HepG2 (cell line): ENCODE data around the gene ZNF394. TPM values are rescaled to one million over a fixed set of nuclear protein-coding genes. Genes with fewer than 3 reads are reported as not detected.
A peak's percentile ranks its signal among the peaks of the same experiment; 100 is the strongest.

Source experiments
- ARID4A ChIP-seq: sonication (generic); formaldehyde crosslinking; IDR thresholded peaks from 2 replicates; pipeline ENCODE4 v1.5.0; 2020; ENCODE audit warnings: mild to moderate bottlenecking, missing genetic modification reagents, borderline replicate concordance
- CHCHD3 ChIP-seq: sonication (generic); formaldehyde crosslinking; IDR thresholded peaks from 2 replicates; pipeline ENCODE4 v1.8.0; 2022; ENCODE audit warnings: mild to moderate bottlenecking, missing genetic modification reagents, moderate library complexity
- ESRRA ChIP-seq: sonication (generic); formaldehyde crosslinking; IDR thresholded peaks from 2 replicates; pipeline ENCODE4 v1.5.1; 2020; ENCODE audit warnings: mild to moderate bottlenecking, low read depth, missing genetic modification reagents
- HDAC2 ChIP-seq: sonication (generic); formaldehyde crosslinking; IDR thresholded peaks from 2 replicates; pipeline ENCODE4 v1.4.0; 2020; ENCODE audit warnings: missing genetic modification reagents
- HES4 ChIP-seq: sonication (generic); formaldehyde crosslinking; IDR thresholded peaks from 2 replicates; pipeline ENCODE4 v1.9.0; 2021; ENCODE audit warnings: mild to moderate bottlenecking, missing genetic modification reagents, borderline replicate concordance
- HNF1B ChIP-seq: sonication (generic); formaldehyde crosslinking; IDR thresholded peaks from 2 replicates; pipeline ENCODE4 v1.5.1; 2020; ENCODE audit warnings: mild to moderate bottlenecking, moderate library complexity, missing genetic modification reagents
- KDM4B ChIP-seq: sonication (generic); formaldehyde crosslinking; IDR thresholded peaks from 2 replicates; pipeline ENCODE4 v1.4.0; 2020; ENCODE audit warnings: missing genetic modification reagents
- KLF12 ChIP-seq: sonication (generic); formaldehyde crosslinking; IDR thresholded peaks from 2 replicates; pipeline ENCODE4 v1.4.0; 2020; ENCODE audit warnings: missing genetic modification reagents, borderline replicate concordance
- PBX2 ChIP-seq: IDR thresholded peaks from 2 replicates; pipeline ENCODE4 v1.6.1; 2016; ENCODE audit warnings: control low read depth
- SNAPC2 ChIP-seq: sonication (generic); formaldehyde crosslinking; IDR thresholded peaks from 2 replicates; pipeline ENCODE4 v1.8.1; 2022; ENCODE audit warnings: mild to moderate bottlenecking, missing genetic modification reagents
- ZGPAT ChIP-seq: IDR thresholded peaks from 2 replicates; pipeline ENCODE4 v1.6.1; 2016; ENCODE audit warnings: mild to moderate bottlenecking
- ZNF136 ChIP-seq: sonication (generic); formaldehyde crosslinking; IDR thresholded peaks from 2 replicates; pipeline ENCODE4 v1.8.1; 2022; ENCODE audit warnings: low read depth, mild to moderate bottlenecking, moderate library complexity, missing genetic modification reagents
- ZNF20 ChIP-seq: sonication (generic); formaldehyde crosslinking; IDR thresholded peaks from 2 replicates; pipeline ENCODE4 v1.4.0; 2020; ENCODE audit warnings: mild to moderate bottlenecking, moderate library complexity, missing genetic modification reagents
- ZNF326 ChIP-seq: sonication (generic); formaldehyde crosslinking; IDR thresholded peaks from 2 replicates; pipeline ENCODE4 v1.4.0; 2020; ENCODE audit warnings: missing genetic modification reagents, borderline replicate concordance
- ZNF788 ChIP-seq: sonication (generic); formaldehyde crosslinking; IDR thresholded peaks from 2 replicates; pipeline ENCODE4 v1.5.0; 2020; ENCODE audit warnings: mild to moderate bottlenecking, missing genetic modification reagents, borderline replicate concordance
- ZNF850 ChIP-seq: sonication (generic); formaldehyde crosslinking; conservative IDR thresholded peaks from 2 replicates; pipeline ENCODE4 v1.9.0; 2021; ENCODE audit warnings: mild to moderate bottlenecking, missing genetic modification reagents
- polyA plus RNA-seq, 8 experiments: library from polyadenylated mRNA; depleted of rRNA in 3 of 8; stranded (reverse) in 7 of 8; unstranded in 1 of 8; fragments of >200 nt; fragmentation: Illumina TruSeq in 4 of 8; extraction: Trizol in 4 of 8; gene quantifications; 2 replicates each; pipeline versions ENCODE4 v1.2.1 to v1.2.3, GENCODE V29; 2011 to 2016; ENCODE audit warnings: low read depth in 4 of 8, missing spikeins in 1 of 8, mixed read lengths in 1 of 8; ENCODE audit not compliant: insufficient read depth in 1 of 8
- total RNA-seq, 5 experiments: library from RNA; depleted of rRNA; stranded (reverse); fragments of >200 nt; fragmentation: Illumina TruSeq; extraction: Trizol; gene quantifications; 2 replicates each; pipeline ENCODE4 v1.2.3, GENCODE V29; 2016; ENCODE audit warnings: low read depth in 1 of 5

The ZNF394 gene
- total and polyA plus RNA-seq, 2 of the 13 experiments (the other 11 are each of a cell fraction or from before 2014, with no cell fraction given) = 7.8 to 19.6 TPM

- TF ChIP-seq ARID4A (CRISPR knock-in tag) = peak; percentile 92
- no peak for TF ChIP-seq ZNF20
- TF ChIP-seq ESRRA = 0 out of 2 replicates have a peak, but pooled peaks have one; percentile 33
- TF ChIP-seq ZNF788 (CRISPR knock-in tag) = no peak; the same call in 1 of the 2 replicates
- TF ChIP-seq ZNF326 (CRISPR knock-in tag) = no peak
- no peak for TF ChIP-seq PBX2 (CRISPR knock-in tag)
- TF ChIP-seq CHCHD3 = 0 out of 2 replicates have a peak, but pooled peaks have one; percentile 57
- TF ChIP-seq HDAC2 (CRISPR knock-in tag) = no peak
- TF ChIP-seq SNAPC2 = no peak
- TF ChIP-seq ZGPAT = peak; percentile 49; the same call in 1 of the 2 replicates
- 0 out of 2 replicates have a peak, but pooled peaks have one; percentile 22 for TF ChIP-seq ZNF136 (CRISPR knock-in tag)
- TF ChIP-seq KDM4B (CRISPR knock-in tag) = no peak
- no peak; the same call in 1 of the 2 replicates for TF ChIP-seq KLF12 (CRISPR knock-in tag)
- no peak for TF ChIP-seq ZNF850 (CRISPR knock-in tag)
- TF ChIP-seq HES4 (CRISPR knock-in tag) = no peak
- peak; percentile 75 for TF ChIP-seq HNF1B (CRISPR knock-in tag)
Observed at GRCh38 chr7:99504603-99505323, 4.7 kb upstream of the ZNF394 start, which contains the start of gene ZKSCAN5 (continued).
